IMR-90 (cell line): ENCODE measurements around the gene GCNT4. TPM values are rescaled to one million over a fixed set of nuclear protein-coding genes. Genes with fewer than 3 reads are reported as not detected.

Source experiments
- ATAC-seq: fragments of 200-7000 bp; cut with Tn5 transposase; 2 replicates; pipeline ENCODE4 v1.9.1; 2020; ENCODE audit warnings: low read depth, mild to moderate bottlenecking, moderate library complexity
- BruUV-seq: library from RNA; stranded (reverse); fragments of 400-500 nt; replicated peaks from 2 replicates; lab custom pipeline; 2021; lab: Mats Ljungman, UMichigan
- CTCF ChIA-PET: fragments of 300-600 bp; formaldehyde crosslinking; extraction: SDS; loops from one replicate; lab custom pipeline; 2021; ENCODE audit warnings: antibody characterized with exemption; lab: Yijun Ruan, JAX
- POLR2A ChIA-PET: fragments of 300-600 bp; sonication (Branson Sonifier 250); formaldehyde crosslinking; loops from one replicate; lab custom pipeline; 2022; ENCODE audit warnings: antibody characterized with exemption; ENCODE audit not compliant: unreplicated experiment; lab: Charles Lee
- DNase-seq: peaks from one replicate; pipeline ENCODE4 v3.0.0; 2013
- H2AFZ ChIP-seq: replicated peaks from 2 replicates; pipeline ENCODE3; 2013; ENCODE audit warnings: low read length, mild to moderate bottlenecking; ENCODE audit not compliant: poor library complexity
- H2AK5ac ChIP-seq: 2 replicates; pipeline ENCODE4 v1.6.1; 2013; ENCODE audit warnings: low read depth, low read length, inconsistent platforms
- H2AK9ac ChIP-seq: replicated peaks from 2 replicates; pipeline ENCODE3; 2013; ENCODE audit warnings: mild to moderate bottlenecking, low read depth, low read length, moderate library complexity; ENCODE audit not compliant: poor library complexity
- H2BK120ac ChIP-seq: 2 replicates; pipeline ENCODE4 v1.6.1; 2013; ENCODE audit warnings: low read depth, low read length, inconsistent platforms
- H2BK15ac ChIP-seq: 3 replicates; pipeline ENCODE4 v1.6.1; 2013; ENCODE audit warnings: low read depth, low read length, inconsistent platforms
- H2BK20ac ChIP-seq: 2 replicates; pipeline ENCODE4 v1.6.1; 2013; ENCODE audit warnings: low read depth, mild to moderate bottlenecking, inconsistent platforms, low read length, moderate library complexity
- H2BK5ac ChIP-seq: 2 replicates; pipeline ENCODE4 v1.6.1; 2013; ENCODE audit warnings: mild to moderate bottlenecking, low read depth, low read length, inconsistent platforms; ENCODE audit not compliant: poor library complexity, severe bottlenecking
- H3K14ac ChIP-seq: replicated peaks from 2 replicates; pipeline ENCODE4 v1.6.1; 2013; ENCODE audit warnings: low read depth, low read length, inconsistent platforms
- H3K18ac ChIP-seq: 2 replicates; pipeline ENCODE4 v1.6.1; 2013; ENCODE audit warnings: low read depth, low read length, control low read depth
- H3K23ac ChIP-seq: 2 replicates; pipeline ENCODE4 v1.6.1; 2013; ENCODE audit warnings: low read depth, low read length, inconsistent platforms
- H3K27ac ChIP-seq: 2 replicates; pipeline ENCODE4 v1.5.1; 2013; ENCODE audit warnings: mild to moderate bottlenecking, control low read depth, low read length; ENCODE audit not compliant: insufficient read depth
- H3K27me3 ChIP-seq: 2 replicates; pipeline ENCODE4 v1.6.1; 2013; ENCODE audit warnings: low read length; ENCODE audit not compliant: control insufficient read depth, insufficient read depth
- H3K36me3 ChIP-seq: 2 replicates; pipeline ENCODE4 v1.6.1; 2013; ENCODE audit warnings: low read length, mixed read lengths; ENCODE audit not compliant: control insufficient read depth, insufficient read depth
- H3K4ac ChIP-seq: 2 replicates; pipeline ENCODE4 v1.6.1; 2013; ENCODE audit warnings: low read depth, low read length, inconsistent platforms
- H3K4me1 ChIP-seq: 2 replicates; pipeline ENCODE4 v1.6.1; 2013; ENCODE audit warnings: low read length, mixed read lengths; ENCODE audit not compliant: control insufficient read depth, insufficient read depth
- H3K4me2 ChIP-seq: 2 replicates; pipeline ENCODE4 v1.6.1; 2013; ENCODE audit warnings: low read depth, mild to moderate bottlenecking, control low read depth, low read length, moderate library complexity
- H3K4me3 ChIP-seq: 2 replicates; pipeline ENCODE4 v1.5.1; 2013; ENCODE audit warnings: low read depth, mild to moderate bottlenecking, control low read depth, low read length, moderate library complexity; ENCODE audit not compliant: insufficient read depth
- H3K56ac ChIP-seq: 2 replicates; pipeline ENCODE4 v1.6.1; 2013; ENCODE audit warnings: low read length, inconsistent platforms; ENCODE audit not compliant: insufficient read depth; ENCODE audit errors: extremely low read depth
- H3K79me1 ChIP-seq, 2 experiments: 2 replicates each; pipeline ENCODE4 v1.6.1; 2013; ENCODE audit warnings: low read length in 2 of 2, inconsistent platforms in 1 of 2, low read depth in 1 of 2
- H3K9ac ChIP-seq: 2 replicates; pipeline ENCODE4 v1.6.1; 2013; ENCODE audit warnings: low read depth, low read length, control low read depth
- H3K9me1 ChIP-seq: 2 replicates; pipeline ENCODE4 v1.6.1; 2013; ENCODE audit warnings: low read length, inconsistent platforms; ENCODE audit not compliant: insufficient read depth
- H3K9me3 ChIP-seq: 2 replicates; pipeline ENCODE4 v1.6.1; 2013; ENCODE audit warnings: low read length; ENCODE audit not compliant: control insufficient read depth, insufficient read depth
- H4K20me1 ChIP-seq: 2 replicates; pipeline ENCODE4 v1.6.1; 2013; ENCODE audit warnings: low read length, inconsistent platforms; ENCODE audit not compliant: insufficient read depth
- H4K5ac ChIP-seq: 2 replicates; pipeline ENCODE4 v1.6.1; 2013; ENCODE audit warnings: mild to moderate bottlenecking, low read depth, low read length, control low read depth
- H4K8ac ChIP-seq, 2 experiments: 2 replicates each; pipeline ENCODE4 v1.6.1; 2013; ENCODE audit warnings: low read depth in 2 of 2, low read length in 2 of 2, control low read depth in 1 of 2, inconsistent platforms in 1 of 2
- H4K91ac ChIP-seq: 2 replicates; pipeline ENCODE4 v1.6.1; 2013; ENCODE audit warnings: low read depth, low read length, inconsistent platforms; ENCODE audit not compliant: insufficient read depth
- BHLHE40 ChIP-seq: fragments of 150-350 bp; IDR thresholded peaks from 2 replicates; pipeline ENCODE4 v1.6.1; 2016; ENCODE audit warnings: mild to moderate bottlenecking, low read depth, low read length
- CEBPB ChIP-seq: IDR thresholded peaks from 2 replicates; pipeline ENCODE4 v1.6.1; 2012; ENCODE audit warnings: low read depth, low read length, improper control_type of control experiment
- CHD1 ChIP-seq: IDR thresholded peaks from 2 replicates; pipeline ENCODE4 v1.6.1; 2012; ENCODE audit warnings: low read depth, low read length, improper control_type of control experiment
- CTCF ChIP-seq: conservative IDR thresholded peaks from 2 replicates; pipeline ENCODE4 v1.5.1; 2012; ENCODE audit warnings: mild to moderate bottlenecking, low read depth, low read length, improper control_type of control experiment
- FOS ChIP-seq: fragments of 150-350 bp; IDR thresholded peaks from 2 replicates; pipeline ENCODE4 v1.6.1; 2016; ENCODE audit warnings: low read depth, low read length
- MAFK ChIP-seq: IDR thresholded peaks from 2 replicates; pipeline ENCODE4 v1.6.1; 2012; ENCODE audit warnings: low read depth, low read length, improper control_type of control experiment
- MAZ ChIP-seq: IDR thresholded peaks from 2 replicates; pipeline ENCODE4 v1.6.1; 2012; ENCODE audit warnings: low read depth, mild to moderate bottlenecking, low read length, improper control_type of control experiment, moderate library complexity, borderline replicate concordance
- MXI1 ChIP-seq: IDR thresholded peaks from 2 replicates; pipeline ENCODE4 v1.6.1; 2012; ENCODE audit warnings: low read depth, mild to moderate bottlenecking, low read length, moderate library complexity, borderline replicate concordance
- NFE2L2 ChIP-seq: fragments of 150-350 bp; IDR thresholded peaks from 2 replicates; pipeline ENCODE4 v1.6.1; 2016; ENCODE audit warnings: low read depth, mild to moderate bottlenecking, low read length
- POLR2A ChIP-seq: IDR thresholded peaks from 2 replicates; pipeline ENCODE4 v1.6.1; 2012; ENCODE audit warnings: mild to moderate bottlenecking, low read depth, low read length
- RAD21 ChIP-seq: IDR thresholded peaks from 2 replicates; pipeline ENCODE4 v1.6.1; 2012; ENCODE audit warnings: low read length, improper control_type of control experiment
- RCOR1 ChIP-seq: IDR thresholded peaks from 2 replicates; pipeline ENCODE4 v1.6.1; 2012; ENCODE audit warnings: mild to moderate bottlenecking, low read length, improper control_type of control experiment; ENCODE audit not compliant: insufficient replicate concordance
- RFX5 ChIP-seq: IDR thresholded peaks from 2 replicates; pipeline ENCODE4 v1.8.0; 2012; ENCODE audit warnings: low read depth, mild to moderate bottlenecking, low read length, moderate library complexity
- SMC3 ChIP-seq: fragments of 150-350 bp; IDR thresholded peaks from 2 replicates; pipeline ENCODE4 v1.6.1; 2016; ENCODE audit warnings: low read depth, mild to moderate bottlenecking, antibody characterized with exemption, low read length, moderate library complexity
- WGBS, 2 experiments: methylation state at CpG; one replicate each; pipeline versions ENCODE4 v1.1.5 to v1.1.7; 2013; ENCODE audit warnings: missing lambda C conversion rate in 2 of 2; ENCODE audit not compliant: insufficient read length in 1 of 2; ENCODE audit errors: extremely low coverage in 2 of 2; 5-methylcytosine and 5-hydroxymethylcytosine counted together
- dilution Hi-C: fragments of 300-500 bp; cut with HindIII; formaldehyde crosslinking; loops from one replicate; pipeline ENCODE4 v1.14.3; 2018; ENCODE audit warnings: low sequenced_read_pairs; ENCODE audit not compliant: unreplicated experiment
- in situ Hi-C: fragments of 300-500 bp; cut with MboI; formaldehyde crosslinking; loops from 3 replicates; pipeline ENCODE4 v1.14.3; 2019; ENCODE audit warnings: low sequenced_read_pairs, inconsistent platforms, mixed read lengths
- intact Hi-C: fragments of 100-400 bp; cut with micrococcal nuclease; formaldehyde crosslinking; loops from 2 replicates; pipeline ENCODE4 v1.10.0; 2022
- polyA plus RNA-seq, 3 experiments: library from polyadenylated mRNA; depleted of rRNA; stranded (reverse); fragments of >200 nt; gene quantifications; 2 replicates each; pipeline ENCODE4 v1.2.3, GENCODE V29; 2012; ENCODE audit warnings: low replicate concordance in 1 of 3
- total RNA-seq: library from RNA; depleted of rRNA; stranded (reverse); fragments of >200 nt; gene quantifications from 2 replicates; pipeline ENCODE4 v1.2.3, GENCODE V29; 2012
- TF ChIP-seq, protein P1 (sequence below): fragments of 150-350 bp; IDR thresholded peaks from 2 replicates; pipeline ENCODE4 v1.6.1; 2017; ENCODE audit warnings: mild to moderate bottlenecking, antibody characterized with exemption, low read length, low read depth
- TF ChIP-seq, protein P2 (sequence below): fragments of 150-350 bp; IDR thresholded peaks from 2 replicates; pipeline ENCODE4 v1.6.1; 2016; ENCODE audit warnings: low read depth, mild to moderate bottlenecking, low read length, moderate library complexity, borderline replicate concordance

GCNT4 gene
- total and polyA plus RNA-seq, 2 of the 4 experiments (the other 2 are of a cell fraction): 0.46 to 1.8 TPM

DNA sequence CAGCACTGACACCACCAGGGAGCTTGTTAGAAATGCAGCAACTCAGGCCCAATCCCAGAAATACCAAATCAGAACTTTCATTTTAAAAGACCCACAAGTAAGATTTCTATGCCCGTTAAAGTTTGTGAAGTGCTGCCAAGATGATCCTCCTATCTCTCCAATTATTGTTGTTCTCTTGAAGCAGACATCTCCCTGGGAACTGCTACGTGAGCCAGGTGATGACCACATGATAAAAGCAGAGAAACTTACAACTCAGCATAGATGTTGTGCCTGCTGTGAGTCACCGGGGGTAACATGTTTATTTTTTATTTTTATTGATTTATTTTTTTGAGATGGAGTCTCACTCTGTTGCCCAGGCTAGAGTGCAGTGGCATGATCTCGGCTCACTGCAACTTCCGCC lies 34.4 kb downstream of the GCNT4 start:
- H2BK15ac ChIP-seq: no peak overlapping the region

More for the DNA sequence above, 34.4 kb downstream of the GCNT4 start:
- no peak overlapping the region for H3K23ac ChIP-seq
- dilution Hi-C loops (no loop called here), in situ Hi-C loops (no loop called here), intact Hi-C loops (no loop called here)
- ATAC-seq (no peak), DNase-seq (no peak)
- no peak overlapping the region for H3K56ac ChIP-seq
- H3K9me3 ChIP-seq: 0 out of 2 replicates have a peak, but pooled peaks cover 2% of the 10 kb centered on the region
- H3K27ac ChIP-seq: no peak overlapping the region
- no peak overlapping the region for H3K4me2 ChIP-seq
- peaks cover 3% of the 10 kb centered on the region for H3K4me1 ChIP-seq
- no peaks in the 10 kb centered on the region for H3K79me1 ChIP-seq
- H3K18ac ChIP-seq: no peak overlapping the region
- ChIA-PET POLR2A (no interaction called here), CTCF (interaction anchor here (0.7 kb wide), 1 partner anchor 86 kb away, joined by 3 read pairs; no protein-coding TSS in a partner anchor)
- no peak overlapping the region for H2AK9ac ChIP-seq
- H3K27me3 ChIP-seq: no peaks in the 10 kb centered on the region
- H2BK20ac ChIP-seq: no peak overlapping the region
- H2AK5ac ChIP-seq: no peak overlapping the region
- no peak overlapping the region for H2BK120ac ChIP-seq
- H4K5ac ChIP-seq: no peak overlapping the region
- TF ChIP-seq POLR2A (no peak), CEBPB (no peak), SMC3 (no peak), CHD1 (no peak), MAFK (no peak), CTCF (no peak), BHLHE40 (no peak), RCOR1 (no peak), MAZ (no peak), NFE2L2 (no peak), RAD21 (no peak), MXI1 (no peak), FOS (no peak), RFX5 (no peak)
- TF ChIP-seq, protein P1, sequence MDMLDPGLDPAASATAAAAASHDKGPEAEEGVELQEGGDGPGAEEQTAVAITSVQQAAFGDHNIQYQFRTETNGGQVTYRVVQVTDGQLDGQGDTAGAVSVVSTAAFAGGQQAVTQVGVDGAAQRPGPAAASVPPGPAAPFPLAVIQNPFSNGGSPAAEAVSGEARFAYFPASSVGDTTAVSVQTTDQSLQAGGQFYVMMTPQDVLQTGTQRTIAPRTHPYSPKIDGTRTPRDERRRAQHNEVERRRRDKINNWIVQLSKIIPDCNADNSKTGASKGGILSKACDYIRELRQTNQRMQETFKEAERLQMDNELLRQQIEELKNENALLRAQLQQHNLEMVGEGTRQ: no peak
- TF ChIP-seq, protein P2, sequence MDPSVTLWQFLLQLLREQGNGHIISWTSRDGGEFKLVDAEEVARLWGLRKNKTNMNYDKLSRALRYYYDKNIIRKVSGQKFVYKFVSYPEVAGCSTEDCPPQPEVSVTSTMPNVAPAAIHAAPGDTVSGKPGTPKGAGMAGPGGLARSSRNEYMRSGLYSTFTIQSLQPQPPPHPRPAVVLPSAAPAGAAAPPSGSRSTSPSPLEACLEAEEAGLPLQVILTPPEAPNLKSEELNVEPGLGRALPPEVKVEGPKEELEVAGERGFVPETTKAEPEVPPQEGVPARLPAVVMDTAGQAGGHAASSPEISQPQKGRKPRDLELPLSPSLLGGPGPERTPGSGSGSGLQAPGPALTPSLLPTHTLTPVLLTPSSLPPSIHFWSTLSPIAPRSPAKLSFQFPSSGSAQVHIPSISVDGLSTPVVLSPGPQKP: no peak
- no peak overlapping the region for H3K4ac ChIP-seq
- H2BK5ac ChIP-seq: no peak overlapping the region
- H3K14ac ChIP-seq: no peak overlapping the region
- H4K20me1 ChIP-seq: no peaks in the 10 kb centered on the region
- no peak overlapping the region for H4K91ac ChIP-seq
- H4K8ac ChIP-seq: no peak overlapping the region
- 100% methylated on average over 3 of the region's 5 CpGs; no CpG with 5 or more reads in 1 of the 2 experiments for WGBS, 2 experiments
- no TSS peak for BruUV-seq
- H3K36me3 ChIP-seq: no peaks in the 10 kb centered on the region
- H3K9ac ChIP-seq: no peak overlapping the region
- no peaks in the 10 kb centered on the region for H3K9me1 ChIP-seq
- no peak overlapping the region for H3K4me3 ChIP-seq
- no peak overlapping the region for H2AFZ ChIP-seq
